ENCODE results near the gene ZBTB16. TPM values are rescaled to one million over a fixed set of nuclear protein-coding genes. Genes with fewer than 3 reads are reported as not detected.

ZBTB16 gene
- total RNA-seq, 1 experiment from 2014 or later: 70.4 TPM

DNA sequence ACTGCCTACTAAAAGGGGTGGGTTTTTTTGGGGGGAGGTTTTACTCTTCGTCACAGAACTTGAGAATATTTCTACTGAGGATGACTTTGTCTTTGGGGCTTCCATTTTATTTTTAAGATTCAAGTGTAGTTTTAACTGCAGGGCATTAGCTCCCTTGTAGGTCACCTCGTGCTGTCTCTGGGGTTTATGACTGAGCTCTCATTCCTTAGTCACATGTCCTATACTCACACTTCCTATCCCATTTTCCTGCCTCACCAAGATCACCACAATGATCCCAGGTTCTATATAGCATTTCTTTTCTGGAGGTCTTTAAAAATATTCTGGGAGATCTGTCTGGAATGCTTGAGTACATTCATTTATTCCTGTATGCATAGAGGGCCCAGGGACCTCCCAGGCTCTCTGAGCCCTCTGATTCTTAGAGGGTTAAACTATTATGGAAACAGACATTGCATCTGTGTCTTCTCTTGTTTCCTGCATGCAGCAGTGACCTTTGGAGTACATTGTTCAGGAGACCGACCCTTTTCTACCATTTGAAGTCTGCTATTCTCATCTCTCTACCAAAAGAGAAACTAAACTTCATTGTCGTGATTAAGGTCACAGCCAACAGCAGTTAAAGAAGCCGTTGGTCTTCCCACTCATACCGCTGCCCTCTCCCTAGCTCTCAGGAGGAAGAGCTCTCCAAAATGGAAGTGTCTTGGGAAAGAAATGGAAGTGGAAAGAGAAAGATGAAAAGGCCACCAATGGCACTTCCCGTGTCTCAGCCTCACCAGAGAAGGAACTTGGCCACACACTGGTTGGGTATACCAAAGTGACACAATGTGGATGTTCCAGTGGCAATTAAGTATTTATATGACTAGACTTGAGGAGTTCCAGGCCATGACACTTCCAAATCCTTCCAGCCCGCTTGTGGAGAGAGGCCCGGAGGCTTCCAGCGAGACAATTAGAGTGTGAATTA is 77.5 kb downstream of the ZBTB16 start:
- peak overlapping the region; percentile 91 for H3K27ac Mint-ChIP-seq (ENCODE audit: low read depth, unreplicated experiment)
- peaks cover 98% of the 10 kb centered on the region for H3K36me3 Mint-ChIP-seq (ENCODE audit: insufficient read depth, unreplicated experiment)
- H3K4me3 Mint-ChIP-seq (ENCODE audit: unreplicated experiment): peak overlapping the region; percentile 29
- TF ChIP-seq, protein P1, sequence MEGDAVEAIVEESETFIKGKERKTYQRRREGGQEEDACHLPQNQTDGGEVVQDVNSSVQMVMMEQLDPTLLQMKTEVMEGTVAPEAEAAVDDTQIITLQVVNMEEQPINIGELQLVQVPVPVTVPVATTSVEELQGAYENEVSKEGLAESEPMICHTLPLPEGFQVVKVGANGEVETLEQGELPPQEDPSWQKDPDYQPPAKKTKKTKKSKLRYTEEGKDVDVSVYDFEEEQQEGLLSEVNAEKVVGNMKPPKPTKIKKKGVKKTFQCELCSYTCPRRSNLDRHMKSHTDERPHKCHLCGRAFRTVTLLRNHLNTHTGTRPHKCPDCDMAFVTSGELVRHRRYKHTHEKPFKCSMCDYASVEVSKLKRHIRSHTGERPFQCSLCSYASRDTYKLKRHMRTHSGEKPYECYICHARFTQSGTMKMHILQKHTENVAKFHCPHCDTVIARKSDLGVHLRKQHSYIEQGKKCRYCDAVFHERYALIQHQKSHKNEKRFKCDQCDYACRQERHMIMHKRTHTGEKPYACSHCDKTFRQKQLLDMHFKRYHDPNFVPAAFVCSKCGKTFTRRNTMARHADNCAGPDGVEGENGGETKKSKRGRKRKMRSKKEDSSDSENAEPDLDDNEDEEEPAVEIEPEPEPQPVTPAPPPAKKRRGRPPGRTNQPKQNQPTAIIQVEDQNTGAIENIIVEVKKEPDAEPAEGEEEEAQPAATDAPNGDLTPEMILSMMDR (IDR thresholded peaks at IDR 0.05; ENCODE audit: unreplicated experiment): no peak
- no peaks in the 10 kb centered on the region for H3K27me3 Mint-ChIP-seq (ENCODE audit: insufficient read depth, unreplicated experiment)
- H3K4me1 Mint-ChIP-seq (ENCODE audit: insufficient read depth, unreplicated experiment): peaks cover 66% of the 10 kb centered on the region
- no TSS peak for BruUV-seq (replicated peaks)
- ChIA-PET CTCF (interaction anchor here (0.5 to 1.2 kb wide), 3 partner anchors 9 to 1799 kb away, joined by 3 to 5 read pairs (median 4); no protein-coding TSS in a partner anchor), POLR2A (interaction anchor here (1.5 to 3.5 kb wide), 4 partner anchors 9 to 26 kb away, joined by 4 to 19 read pairs (median 15); no protein-coding TSS in a partner anchor)
- intact Hi-C loops (cut with micrococcal nuclease): no loop called here
- no peaks in the 10 kb centered on the region for H3K9me3 Mint-ChIP-seq (ENCODE audit: unreplicated experiment)
- no peak for DNase-seq (ENCODE audit: unreplicated experiment)

DNA sequence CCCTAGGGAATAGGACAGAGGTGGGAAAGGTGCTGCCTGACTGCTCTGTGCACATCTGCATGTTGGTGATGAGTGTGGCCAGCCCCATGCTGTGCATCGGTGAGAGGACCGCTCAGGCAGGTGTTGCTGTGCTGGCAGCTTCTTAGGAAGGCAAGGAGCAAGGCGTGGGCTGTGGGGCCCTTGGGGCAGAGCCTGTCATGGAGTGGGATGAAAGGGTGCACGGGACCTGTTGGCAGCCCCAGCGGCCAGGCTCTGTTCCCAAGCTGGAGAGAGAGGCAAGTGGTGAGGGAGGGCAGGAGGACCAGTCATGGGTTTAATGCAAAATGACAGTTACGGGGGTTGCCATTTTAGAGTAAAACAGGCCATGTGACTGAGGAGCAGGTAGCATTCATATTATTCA is 78.3 kb downstream of the ZBTB16 start:
- DNase-seq (ENCODE audit: unreplicated experiment): no peak
- ChIA-PET POLR2A (interaction anchor here (0.7 to 2.7 kb wide), 5 partner anchors 8 to 41 kb away, joined by 3 to 13 read pairs (median 4); no protein-coding TSS in a partner anchor), CTCF (interaction anchor here (0.5 to 0.7 kb wide), 3 partner anchors 11 to 1800 kb away, joined by 3 to 5 read pairs (median 4); no protein-coding TSS in a partner anchor)
- Mint-ChIP-seq H3K4me1 (ENCODE audit: insufficient read depth, unreplicated experiment) (peaks cover 65% of the 10 kb centered on the region), H3K4me3 (ENCODE audit: unreplicated experiment) (no peak overlapping the region), H3K9me3 (ENCODE audit: unreplicated experiment) (no peaks in the 10 kb centered on the region), H3K27me3 (ENCODE audit: insufficient read depth, unreplicated experiment) (no peaks in the 10 kb centered on the region), H3K27ac (ENCODE audit: low read depth, unreplicated experiment) (peak overlapping the region; percentile 91), H3K36me3 (ENCODE audit: insufficient read depth, unreplicated experiment) (peaks cover 98% of the 10 kb centered on the region)
- TF ChIP-seq, protein P1 (IDR thresholded peaks at IDR 0.05; ENCODE audit: unreplicated experiment): no peak
- intact Hi-C loops (cut with micrococcal nuclease): no loop called here
- no TSS peak for BruUV-seq (replicated peaks)

DNA sequence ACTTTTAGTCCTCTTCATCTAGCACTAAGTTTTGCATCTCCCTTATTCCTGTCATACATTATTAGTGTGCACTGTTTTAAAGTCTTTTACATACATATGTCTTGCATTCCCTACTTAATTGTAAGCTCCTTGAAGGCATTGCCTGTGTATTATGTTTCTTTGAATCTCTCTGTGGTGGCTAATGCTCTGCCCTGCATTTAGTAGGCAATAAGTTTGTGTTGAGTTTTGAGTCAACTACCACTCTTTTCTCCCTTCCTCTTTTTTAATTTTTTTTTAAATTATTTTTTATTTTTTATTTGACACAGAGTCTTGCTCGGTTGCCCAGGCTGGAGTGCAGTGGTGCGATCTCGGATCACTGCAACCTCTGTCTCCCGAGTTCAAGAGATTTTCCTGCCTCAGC is 78.9 kb downstream of the ZBTB16 start:
- ChIA-PET POLR2A (interaction anchor here (0.6 to 2.7 kb wide), 5 partner anchors 9 to 42 kb away, joined by 3 to 13 read pairs (median 4); no protein-coding TSS in a partner anchor), CTCF (interaction anchor here (0.7 kb wide), 2 partner anchors 11 to 21 kb away, joined by 3 to 4 read pairs; no protein-coding TSS in a partner anchor)
- Mint-ChIP-seq H3K9me3 (ENCODE audit: unreplicated experiment) (no peaks in the 10 kb centered on the region), H3K4me1 (ENCODE audit: insufficient read depth, unreplicated experiment) (peaks cover 66% of the 10 kb centered on the region), H3K36me3 (ENCODE audit: insufficient read depth, unreplicated experiment) (peaks cover 98% of the 10 kb centered on the region), H3K27ac (ENCODE audit: low read depth, unreplicated experiment) (peak overlapping the region; percentile 91), H3K27me3 (ENCODE audit: insufficient read depth, unreplicated experiment) (no peaks in the 10 kb centered on the region), H3K4me3 (ENCODE audit: unreplicated experiment) (no peak overlapping the region)
- intact Hi-C loops (cut with micrococcal nuclease): no loop called here
- BruUV-seq (replicated peaks): no TSS peak
- TF ChIP-seq, protein P1 (IDR thresholded peaks at IDR 0.05; ENCODE audit: unreplicated experiment): no peak
- DNase-seq (ENCODE audit: unreplicated experiment): no peak

DNA sequence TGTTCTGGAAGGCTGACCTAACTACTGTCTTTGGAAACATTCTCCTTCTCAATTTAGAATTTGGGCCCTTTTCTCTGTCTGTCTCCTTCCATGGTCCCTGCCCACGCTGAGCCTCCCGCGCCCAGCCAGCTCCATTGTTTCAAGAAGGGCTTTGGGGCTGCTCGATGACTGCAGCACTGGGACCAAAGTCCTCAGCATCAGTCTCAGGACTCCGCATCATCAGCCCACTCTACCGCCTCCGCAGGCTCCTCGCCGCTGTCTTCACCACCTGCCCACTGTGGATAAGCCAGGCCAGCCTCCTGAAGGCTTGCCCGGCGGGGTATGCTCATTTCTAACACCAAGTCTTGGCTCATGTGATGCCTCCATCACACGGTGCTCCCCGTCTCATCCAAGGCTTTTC is 81.3 kb downstream of the ZBTB16 start:
- CTCF ChIA-PET: interaction anchor here (0.5 to 1.2 kb wide), 2 partner anchors 56 to 148 kb away, joined by 4 to 5 read pairs; no protein-coding TSS in a partner anchor
- DNase-seq (ENCODE audit: unreplicated experiment): no peak
- H3K36me3 Mint-ChIP-seq (ENCODE audit: insufficient read depth, unreplicated experiment): peaks cover 100% of the 10 kb centered on the region
- H3K27ac Mint-ChIP-seq (ENCODE audit: low read depth, unreplicated experiment): peak overlapping the region; percentile 21
- TF ChIP-seq, protein P1 (IDR thresholded peaks at IDR 0.05; ENCODE audit: unreplicated experiment): no peak
- POLR2A ChIA-PET: interaction anchor here (1.0 to 1.2 kb wide), 2 partner anchors 9 to 33 kb away, joined by 3 to 4 read pairs; no protein-coding TSS in a partner anchor
- no TSS peak for BruUV-seq (replicated peaks)
- peaks cover 64% of the 10 kb centered on the region for H3K4me1 Mint-ChIP-seq (ENCODE audit: insufficient read depth, unreplicated experiment)
- no peaks in the 10 kb centered on the region for H3K9me3 Mint-ChIP-seq (ENCODE audit: unreplicated experiment)
- intact Hi-C loops (cut with micrococcal nuclease): no loop called here
- no peaks in the 10 kb centered on the region for H3K27me3 Mint-ChIP-seq (ENCODE audit: insufficient read depth, unreplicated experiment)
- no peak overlapping the region for H3K4me3 Mint-ChIP-seq (ENCODE audit: unreplicated experiment)
